HG02759 (cell line): Measurements from ENCODE around the gene ARFGEF3.
"Not testable (repeated sequence)": the region's sequence is repeated elsewhere in the genome, so short reads cannot be mapped to it uniquely, and the experiment has no call there.

Source experiments
- ATAC-seq: cut with Tn5 transposase; IDR thresholded peaks from one replicate; pipeline ENCODE4 v1.9.1; 2021; ENCODE audit warnings: mild to moderate bottlenecking, moderate library complexity; ENCODE audit not compliant: unreplicated experiment

ARFGEF3 gene

DNA sequence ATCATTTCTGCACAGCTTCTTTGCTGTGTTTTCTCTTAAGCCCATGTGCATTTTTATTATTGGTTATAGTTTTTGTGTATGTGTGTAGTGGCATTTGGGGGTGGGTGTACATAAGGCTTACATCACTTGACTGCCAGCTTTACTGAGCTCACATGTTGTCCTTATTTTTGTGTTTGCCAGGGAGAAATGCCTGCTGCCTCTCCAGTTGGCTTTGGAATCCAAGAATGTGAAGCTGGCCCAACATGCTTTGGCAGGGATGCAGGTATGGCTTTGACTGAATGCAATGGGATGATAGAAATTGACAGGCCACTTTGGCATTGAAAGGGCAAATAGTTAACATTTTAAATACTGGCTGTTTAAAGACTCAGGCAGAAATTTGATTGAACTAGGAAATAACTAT lies 45.1 kb downstream of the ARFGEF3 start:
- no peak for ATAC-seq

DNA sequence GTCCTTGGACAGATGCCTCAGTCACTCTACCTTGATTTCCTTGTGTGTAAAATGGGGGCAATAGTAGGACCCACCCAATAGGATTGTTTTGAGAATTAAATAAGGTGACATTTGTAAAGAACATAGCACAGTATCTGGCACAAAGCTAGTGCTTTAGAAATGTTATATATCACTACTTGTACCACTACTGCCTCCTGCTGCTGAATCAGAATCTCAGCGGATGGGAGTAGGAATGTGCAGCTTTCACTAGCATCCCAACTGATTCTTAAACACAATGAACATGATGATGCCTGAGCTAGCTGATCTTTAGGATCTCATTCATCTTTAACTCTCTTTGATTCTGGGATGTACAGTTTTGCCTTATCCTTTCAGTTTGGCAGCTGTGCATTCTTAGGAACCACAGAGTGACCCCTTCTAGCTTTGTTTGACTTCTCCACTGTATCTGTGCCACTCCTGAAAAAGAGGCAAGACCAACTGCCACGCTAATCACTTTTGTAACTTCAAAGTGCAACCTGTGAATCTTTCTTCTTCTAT lies 49.4 kb downstream of the ARFGEF3 start:
- ATAC-seq, result no peak

DNA sequence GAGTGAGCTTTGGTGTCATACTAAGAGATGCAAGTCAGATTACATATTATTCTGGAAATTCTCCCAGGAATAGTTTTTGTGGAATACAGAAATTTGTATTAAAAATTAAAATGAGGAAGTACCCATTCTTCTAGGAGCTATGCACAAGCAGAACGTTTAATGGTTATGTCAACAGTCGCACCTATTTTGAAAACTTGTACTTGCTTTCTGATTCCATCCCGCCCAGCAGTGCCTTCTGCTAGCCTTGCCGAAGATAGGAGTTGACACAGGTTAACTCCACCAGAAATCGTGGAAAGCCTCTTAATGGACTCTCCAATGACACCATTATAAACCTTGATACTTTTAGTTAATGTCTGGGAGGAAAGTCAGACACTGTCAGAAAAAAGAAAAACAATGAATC lies 49.9 kb downstream of the ARFGEF3 start:
- ATAC-seq, result no peak

DNA sequence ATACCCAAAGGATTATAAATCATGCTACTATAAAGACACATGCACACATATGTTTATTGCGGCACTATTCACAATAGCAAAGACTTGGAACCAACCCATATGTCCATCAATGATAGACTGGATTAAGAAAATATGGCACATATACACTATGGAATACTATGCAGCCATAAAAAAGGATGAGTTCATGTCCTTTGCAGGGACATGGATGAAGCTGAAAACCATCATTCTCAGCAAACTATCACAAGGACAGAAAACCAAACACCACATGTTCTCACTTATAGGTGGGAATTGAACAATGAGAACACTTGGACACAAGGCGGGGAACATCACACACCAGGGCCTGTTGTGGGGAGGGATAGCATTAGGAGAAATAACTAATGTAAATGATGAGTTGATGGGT lies 50.8 kb downstream of the ARFGEF3 start:
- not testable (repeated sequence) for ATAC-seq

DNA sequence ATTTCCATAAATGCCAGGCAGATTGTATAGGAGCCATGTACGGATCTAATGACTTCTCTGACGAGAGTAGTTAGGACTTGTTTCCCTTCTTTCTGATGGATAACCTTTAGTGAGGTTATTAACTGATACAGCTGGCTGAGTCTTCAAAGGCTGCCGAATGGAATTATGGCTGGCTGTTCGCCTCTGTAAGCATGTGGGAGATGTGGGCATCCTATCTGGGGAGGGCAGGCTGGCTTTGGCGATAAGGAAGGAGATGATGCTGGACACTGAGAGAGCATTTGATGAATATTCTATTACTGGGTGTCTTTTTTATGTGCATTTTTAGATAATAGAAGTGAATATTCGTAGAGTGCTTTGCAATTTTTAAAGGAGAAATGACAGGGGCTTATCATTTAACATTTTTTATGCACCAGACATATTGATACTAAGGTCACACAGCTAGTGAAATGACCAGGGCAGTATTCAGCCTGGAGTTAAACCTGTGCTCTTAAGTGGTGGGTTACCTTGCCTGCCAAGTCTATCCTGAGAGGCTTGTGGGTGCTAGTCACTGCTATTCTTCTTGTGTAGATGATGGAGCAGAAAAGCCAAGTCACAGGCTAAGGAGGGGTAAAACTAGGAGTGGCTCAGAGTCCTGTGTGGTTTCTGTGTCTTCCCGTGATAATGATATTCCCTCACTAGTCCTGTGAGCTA lies 53.5 kb downstream of the ARFGEF3 start:
- no peak for ATAC-seq

DNA sequence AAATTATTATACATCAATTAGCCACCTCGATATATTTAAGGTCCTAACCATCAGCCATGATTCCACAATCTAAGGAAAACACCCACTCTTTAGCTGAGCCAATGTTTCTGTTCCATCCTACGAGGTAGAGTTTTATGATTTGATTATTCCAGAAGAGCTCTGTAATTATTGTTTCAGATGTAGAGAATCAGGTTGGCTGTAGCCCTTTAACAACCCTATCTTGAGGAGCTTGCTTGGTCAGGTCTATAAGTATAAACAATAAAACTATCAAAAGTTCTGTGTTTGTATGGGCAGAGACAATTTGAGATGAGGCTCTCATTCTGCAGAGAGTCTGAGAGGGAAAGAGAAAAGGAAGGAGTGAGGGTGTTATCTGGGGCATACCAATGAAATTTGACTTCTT lies 56.7 kb downstream of the ARFGEF3 start, which contains the start of gene PBOV1:
PBOV1 (minus strand) TSS at position 43 of the 400 bp plus-strand sequence. CDS start 96 bp downstream, outside the sequence.
- no peak for ATAC-seq

DNA sequence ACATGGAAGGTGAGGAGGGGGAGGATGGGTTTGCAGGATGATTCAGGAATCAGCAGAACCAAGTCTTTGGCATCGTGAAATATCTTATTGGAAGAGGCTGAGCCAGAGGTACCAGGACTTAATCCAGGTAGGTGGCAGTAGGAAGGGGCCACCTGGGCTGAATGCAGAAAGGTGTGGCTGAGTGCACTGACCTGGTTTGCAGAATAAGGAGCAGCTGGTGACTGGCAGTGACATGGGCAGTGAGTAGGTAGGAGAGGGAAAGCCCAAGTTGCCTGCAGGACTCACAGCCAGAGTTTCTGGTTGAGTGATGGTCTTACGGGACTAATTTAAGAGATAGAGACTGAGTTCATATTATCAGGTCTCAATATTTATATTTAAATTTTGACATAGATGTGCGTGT lies 57.7 kb downstream of the ARFGEF3 start:
- no peak for ATAC-seq

DNA sequence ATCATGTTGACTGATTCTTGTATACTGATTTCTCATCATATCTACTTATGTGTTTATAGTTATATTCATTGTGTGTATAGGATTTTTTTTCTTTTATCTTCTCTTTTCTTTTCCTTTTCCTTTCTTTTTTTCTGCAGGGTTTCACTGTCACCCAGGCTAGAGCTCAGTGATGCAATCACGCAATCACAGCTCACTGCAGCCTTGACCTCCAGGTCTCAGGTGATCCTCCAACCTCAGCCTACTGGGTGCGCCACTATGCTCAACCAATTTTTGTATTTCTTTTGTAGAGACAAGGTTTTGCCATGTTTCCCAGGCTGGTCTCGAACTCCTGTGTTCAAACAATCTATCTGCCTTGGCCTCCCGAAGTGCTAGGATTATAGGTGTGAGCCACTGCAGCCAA lies 58.2 kb downstream of the ARFGEF3 start:
- no peak for ATAC-seq

DNA sequence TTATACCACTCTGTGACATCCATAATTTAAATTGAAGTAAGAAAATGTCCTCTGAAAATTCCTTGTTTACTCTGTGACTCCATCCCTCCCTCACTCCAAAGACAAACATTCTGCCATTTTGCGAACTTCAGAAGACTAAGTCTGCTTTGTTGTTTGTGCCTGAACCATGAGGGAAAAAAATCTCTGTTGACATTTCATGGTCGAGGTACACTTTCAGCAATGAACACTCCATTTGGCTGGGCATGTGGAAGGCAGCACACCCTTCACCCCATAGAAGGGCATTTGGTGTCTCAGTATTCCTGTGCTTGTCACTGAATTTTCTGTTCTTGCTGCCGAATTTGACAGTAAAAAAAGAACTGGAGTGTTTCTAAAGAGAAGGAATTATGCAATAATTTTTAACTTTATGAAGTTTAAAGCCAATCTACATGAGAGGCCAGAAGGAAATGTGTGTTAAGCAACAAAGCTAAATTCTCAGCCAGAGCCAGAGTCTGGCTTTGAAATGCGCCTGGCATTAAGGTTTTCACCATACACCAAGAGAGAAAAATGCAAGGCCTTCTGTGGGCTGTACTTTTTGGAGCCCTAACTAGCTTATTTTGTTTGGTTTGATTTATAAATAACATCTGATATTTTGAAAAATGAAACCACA lies 61.3 kb downstream of the ARFGEF3 start:
- no peak for ATAC-seq

DNA sequence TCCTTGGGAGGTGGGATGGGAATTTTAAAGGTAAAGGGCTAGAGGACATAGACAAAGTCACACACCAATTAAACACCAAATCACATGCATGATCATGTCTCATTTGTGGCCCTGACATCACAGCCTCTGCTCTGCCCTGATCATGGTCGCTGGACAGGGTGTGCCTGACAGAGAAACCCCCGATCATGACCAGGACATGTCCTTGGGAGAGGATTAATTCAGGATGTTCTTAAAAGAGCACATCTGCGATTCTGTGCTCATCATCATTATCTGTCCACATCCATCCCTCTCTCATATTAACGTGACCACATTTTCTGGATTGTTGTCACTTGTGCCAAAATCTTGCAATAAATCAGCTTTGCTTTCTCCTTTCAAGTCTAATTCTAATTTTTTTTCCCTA lies 64.2 kb downstream of the ARFGEF3 start:
- no peak for ATAC-seq

DNA sequence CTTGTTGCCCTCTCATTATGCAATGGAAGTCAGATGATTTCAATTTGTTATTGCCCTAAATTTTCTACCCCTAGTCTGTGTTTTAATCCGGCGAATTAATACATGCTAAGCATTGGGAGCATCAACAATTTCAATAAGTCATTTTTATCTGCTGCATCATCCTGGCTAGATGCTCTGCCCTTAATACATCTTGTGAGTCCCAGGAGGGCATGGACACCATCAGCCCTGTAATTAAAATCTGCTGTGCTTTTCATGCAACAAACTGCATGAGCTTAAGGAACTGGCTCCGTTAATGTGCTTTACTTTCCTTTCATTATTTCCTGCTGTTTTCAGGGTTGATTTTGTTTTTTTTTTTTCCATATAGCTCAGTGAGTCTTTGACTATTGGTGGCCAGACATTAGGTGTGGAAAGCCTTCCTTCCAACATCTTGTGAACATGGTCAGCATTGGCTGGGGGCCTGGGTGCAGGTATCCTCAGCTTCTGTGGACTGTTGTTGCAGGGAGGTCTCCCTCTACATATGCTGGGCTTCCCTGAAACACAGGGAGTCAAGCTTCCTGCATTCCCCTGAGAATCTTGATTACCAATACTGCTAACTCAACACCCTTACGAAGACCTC lies 65.1 kb downstream of the ARFGEF3 start:
- no peak for ATAC-seq

DNA sequence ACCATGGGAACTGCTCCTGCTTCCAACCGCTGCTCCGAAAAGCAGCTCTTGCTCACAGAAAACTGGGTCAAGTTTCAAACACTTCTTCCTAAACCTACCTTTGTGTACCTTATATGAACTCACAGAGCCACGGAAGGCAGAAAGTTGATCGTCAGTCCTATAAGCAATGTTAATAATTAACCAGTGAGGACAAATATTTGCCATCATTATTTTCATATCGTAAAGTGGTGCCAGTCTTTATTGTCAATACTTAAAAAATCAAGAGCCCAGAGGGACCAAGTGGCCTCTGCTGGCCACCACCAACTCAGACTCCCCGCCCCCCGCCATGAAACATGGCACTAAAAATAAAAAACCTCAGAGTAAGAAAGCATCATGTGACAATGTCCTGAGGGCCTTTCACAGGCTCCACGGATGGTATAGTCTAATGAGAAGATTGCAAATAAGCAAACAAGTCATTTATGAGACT lies 65.6 kb downstream of the ARFGEF3 start:
- no peak for ATAC-seq

DNA sequence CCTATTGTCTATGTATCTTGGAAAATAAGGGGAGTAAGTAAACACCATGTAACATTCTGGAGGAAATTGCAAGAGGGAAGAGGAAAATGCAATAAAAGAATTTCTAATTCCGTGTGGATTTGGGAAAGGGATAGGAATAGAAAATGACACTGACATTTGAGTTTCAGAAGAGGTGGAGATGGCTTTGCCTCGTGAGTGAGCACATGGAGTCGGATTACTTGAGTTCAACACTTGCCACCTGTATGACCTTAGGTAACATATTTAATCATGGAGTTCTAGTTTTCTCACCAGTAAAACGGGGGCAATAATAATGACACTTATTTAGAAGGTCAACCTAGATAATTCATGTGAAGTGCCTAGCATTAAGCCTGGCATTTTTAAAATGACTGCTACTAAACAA lies 67.3 kb downstream of the ARFGEF3 start:
- no peak for ATAC-seq

DNA sequence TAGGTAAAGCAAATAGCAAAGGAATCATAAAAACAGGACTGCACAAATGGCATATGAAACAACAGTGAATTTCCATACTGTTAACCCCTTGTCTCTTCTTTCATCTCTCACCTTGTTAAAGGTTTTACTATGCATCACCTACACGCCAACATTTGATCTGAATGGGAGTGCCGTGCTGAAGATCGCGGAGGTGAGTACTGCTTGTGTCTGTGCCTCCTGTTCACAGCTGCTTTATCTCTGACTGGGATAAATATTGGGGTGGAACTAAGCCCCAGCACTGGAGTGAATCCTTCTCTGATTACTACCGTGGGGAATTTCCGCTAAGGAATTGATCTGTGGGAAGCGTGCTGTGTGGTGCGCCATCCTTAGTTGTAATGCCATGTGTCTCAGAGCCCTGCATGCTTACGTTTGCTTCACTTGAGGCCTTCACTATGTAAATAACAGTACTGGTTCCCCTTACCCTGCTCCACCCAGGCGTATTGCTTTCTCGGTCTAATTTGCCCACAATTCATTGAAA lies 68.0 kb downstream of the ARFGEF3 start:
- ATAC-seq, result no peak

DNA sequence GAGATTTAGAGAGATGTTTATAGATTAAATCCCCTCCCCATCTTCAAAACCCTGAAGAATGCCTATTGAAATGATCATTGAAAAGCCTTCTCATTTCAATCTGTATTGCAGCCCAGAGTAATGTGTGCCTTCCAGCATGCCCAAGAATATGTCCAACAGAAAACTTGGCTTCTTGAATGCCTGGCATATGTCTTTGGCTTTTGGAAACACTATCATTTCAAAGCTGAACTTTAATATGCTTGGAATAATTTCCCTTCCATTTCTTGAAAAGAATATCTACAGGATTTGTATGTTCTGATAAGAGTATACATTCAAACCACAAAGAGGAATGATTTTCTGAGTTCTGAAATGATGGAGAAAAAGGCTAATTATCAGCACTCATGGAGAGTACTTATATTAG lies 68.5 kb downstream of the ARFGEF3 start:
- no peak for ATAC-seq

DNA sequence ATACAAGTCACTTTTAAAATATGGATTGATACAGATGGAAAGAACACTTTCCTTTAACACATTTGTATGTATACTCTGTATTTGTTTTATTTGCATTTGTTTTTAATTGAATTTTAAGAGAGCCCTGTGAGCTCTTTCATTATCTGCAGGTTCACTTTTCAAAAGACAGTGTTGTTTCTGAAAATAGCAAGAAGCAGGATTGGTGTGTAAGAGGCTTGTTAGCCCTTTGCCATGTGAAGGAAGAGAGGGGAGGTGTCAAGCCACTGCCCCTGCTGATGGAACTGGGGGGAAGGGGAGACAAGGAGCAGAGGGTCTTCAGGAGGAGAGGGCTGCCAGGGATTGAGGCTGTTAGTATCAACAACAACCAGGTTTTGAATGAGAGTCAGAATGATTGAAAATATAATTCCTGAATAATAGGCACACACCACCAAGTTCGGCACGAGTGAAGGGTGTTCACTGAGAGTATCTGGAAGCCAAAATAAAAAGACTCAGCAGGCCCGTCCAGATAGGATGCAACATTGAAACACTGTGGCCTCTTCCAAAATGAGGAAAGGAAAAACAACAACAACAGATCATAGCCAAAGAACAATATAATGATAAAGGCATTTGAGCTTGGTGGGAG lies 69.1 kb downstream of the ARFGEF3 start:
- no peak for ATAC-seq

DNA sequence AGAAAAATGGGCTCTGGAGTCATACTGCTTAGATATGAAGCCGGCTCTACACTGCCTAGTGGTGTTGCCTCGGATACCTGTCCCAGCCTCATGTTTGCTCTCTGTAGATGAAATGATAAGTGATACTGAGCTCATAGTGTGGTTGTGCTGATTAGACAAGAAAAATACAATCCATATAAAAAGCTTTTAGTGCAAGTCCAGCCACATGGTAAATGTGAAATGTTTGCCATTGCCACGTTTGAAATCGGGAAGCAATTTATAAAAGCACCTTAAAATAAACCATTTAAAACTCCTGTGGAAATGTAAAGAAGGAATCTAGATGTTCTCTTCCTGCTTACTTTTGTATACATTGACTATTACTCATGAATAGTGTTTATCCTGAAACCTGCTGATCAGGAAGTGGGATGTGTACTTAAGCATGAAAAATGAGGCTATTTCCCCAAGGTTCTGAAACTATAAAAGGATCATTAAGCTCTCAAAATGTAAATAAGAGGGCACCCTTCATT lies 69.7 kb downstream of the ARFGEF3 start:
- ATAC-seq, result no peak

DNA sequence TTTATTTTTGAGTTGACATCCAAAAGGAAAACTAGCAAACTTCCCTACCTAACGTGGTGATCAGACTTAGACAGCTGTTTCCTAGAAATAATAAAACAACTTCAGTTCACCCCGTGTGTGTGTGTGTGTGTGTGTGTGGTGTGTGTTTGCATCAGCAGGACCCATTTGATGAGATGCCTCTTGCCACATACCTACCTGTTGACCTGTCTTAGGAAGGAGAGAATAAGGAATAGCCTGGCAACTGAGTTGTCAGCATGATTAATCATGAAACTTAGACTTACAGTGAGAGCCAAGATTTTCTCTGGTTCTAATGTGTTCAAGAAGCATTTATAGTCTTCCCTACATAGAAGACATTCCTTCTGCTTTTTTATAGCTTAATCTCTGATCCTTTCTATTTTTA lies 72.6 kb downstream of the ARFGEF3 start:
- no peak for ATAC-seq

DNA sequence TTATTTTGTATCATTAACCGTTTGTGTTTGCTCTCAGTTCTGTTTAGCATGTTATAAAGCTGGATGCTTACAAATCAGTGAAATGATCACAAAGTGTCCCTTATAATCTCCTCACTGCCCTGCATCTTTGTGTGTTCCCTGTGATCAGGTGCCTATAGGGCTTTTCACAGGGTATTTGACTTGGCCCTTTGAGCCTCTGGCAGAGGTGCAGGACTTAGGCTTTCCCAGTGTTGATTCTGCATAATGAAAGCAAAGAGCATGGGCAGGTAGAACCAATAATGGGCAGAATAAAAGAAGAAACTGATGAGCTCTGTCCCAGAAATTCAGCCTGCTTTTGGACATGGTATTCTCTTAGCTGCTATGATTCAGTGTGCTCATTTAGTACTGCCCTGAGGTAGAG lies 73.5 kb downstream of the ARFGEF3 start:
- no peak for ATAC-seq

DNA sequence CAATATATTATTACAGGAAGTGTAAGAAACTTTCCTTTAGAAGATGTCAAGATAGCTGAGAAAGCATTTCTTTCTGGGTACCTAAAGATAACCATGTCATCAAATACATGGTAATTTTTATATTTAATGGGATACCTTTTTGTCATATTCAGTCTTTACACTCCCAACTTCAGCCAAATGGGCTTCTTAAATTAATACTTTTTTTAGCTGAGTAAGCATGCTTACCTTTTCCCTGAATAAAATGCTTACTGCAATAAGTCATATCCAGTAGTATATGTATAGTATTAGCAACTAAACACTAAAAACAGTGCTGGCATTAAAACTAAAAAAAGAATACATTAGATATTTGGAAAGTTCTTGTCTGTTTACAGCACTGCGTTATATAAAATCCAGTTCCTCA lies 74.0 kb downstream of the ARFGEF3 start:
- ATAC-seq, result no peak

DNA sequence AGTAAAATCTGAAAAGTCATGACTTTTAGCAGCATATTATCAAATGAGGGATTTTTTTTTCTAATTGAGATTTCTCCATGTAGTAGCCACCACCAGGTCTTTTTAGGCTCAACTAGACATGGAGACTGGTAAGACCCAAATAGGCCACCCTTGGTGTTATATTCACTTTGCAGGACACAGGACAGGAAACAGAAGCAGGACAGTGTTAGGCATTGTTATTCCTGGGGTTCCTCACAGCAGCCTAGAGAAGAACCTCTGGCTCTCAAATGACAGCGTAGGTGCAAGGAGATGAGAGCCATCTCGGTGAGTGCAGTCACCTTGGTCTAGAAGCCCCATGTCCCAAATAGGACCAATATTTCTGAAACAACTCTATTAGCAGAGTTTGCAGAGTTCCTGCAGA lies 75.7 kb downstream of the ARFGEF3 start:
- ATAC-seq, result no peak
